HUDEP-2 (cell line): ENCODE results near the gene CARD11.

ENCODE experiments used
- DNase-seq, 76 experiments: peaks; one replicate each; lab custom pipeline; 2025; ENCODE audit not compliant: unreplicated experiment in 76 of 76; lab: John Stamatoyannopoulos, UW

CARD11 gene

GRCh38 chr7:3043544-3044371, at the start of gene CARD11:
Gene CARD11 (minus strand): TSS chr7:3043867. CDS start chr7:2958506, 85,361 bp downstream.
- no peak for DNase-seq

GRCh38 chr7:3092468-3092867, 48.8 kb upstream of the CARD11 start:
- DNase-seq = no peak

- DNase-seq = no peak
Measured at GRCh38 chr7:3091631-3092030, 48.0 kb upstream of the CARD11 start.

- DNase-seq = peak in 2 of 76 experiments; percentile 1 to 10
Measured at GRCh38 chr7:3089493-3089892, 45.8 kb upstream of the CARD11 start.

- DNase-seq = no peak
Measured at GRCh38 chr7:3087243-3087755, 43.6 kb upstream of the CARD11 start.

GRCh38 chr7:3083350-3083749, 39.7 kb upstream of the CARD11 start:
- no peak for DNase-seq

- no peak for DNase-seq
Measured at GRCh38 chr7:3082831-3083230, 39.2 kb upstream of the CARD11 start.

GRCh38 chr7:3082386-3082785, 38.7 kb upstream of the CARD11 start:
- DNase-seq = no peak

GRCh38 chr7:3080106-3080505, 36.4 kb upstream of the CARD11 start:
- DNase-seq = no peak

- DNase-seq = no peak
Measured at GRCh38 chr7:3078514-3078913, 34.8 kb upstream of the CARD11 start.

- no peak for DNase-seq
Measured at GRCh38 chr7:3076700-3077099, 33.0 kb upstream of the CARD11 start.

GRCh38 chr7:3076163-3076562, 32.5 kb upstream of the CARD11 start:
- no peak for DNase-seq

- no peak for DNase-seq
Measured at GRCh38 chr7:3075441-3075840, 31.8 kb upstream of the CARD11 start.

- no peak for DNase-seq
Measured at GRCh38 chr7:3074459-3074821, 30.8 kb upstream of the CARD11 start.

GRCh38 chr7:3073763-3074458, 30.2 kb upstream of the CARD11 start:
- no peak for DNase-seq

GRCh38 chr7:3070908-3071307, 27.2 kb upstream of the CARD11 start:
- DNase-seq = no peak

GRCh38 chr7:3069771-3070449, 26.2 kb upstream of the CARD11 start:
- DNase-seq = no peak

GRCh38 chr7:3068530-3068929, 24.9 kb upstream of the CARD11 start:
- no peak for DNase-seq

- DNase-seq = no peak
Measured at GRCh38 chr7:3067606-3068380, 24.1 kb upstream of the CARD11 start.

- DNase-seq = no peak
Measured at GRCh38 chr7:3067193-3067592, 23.5 kb upstream of the CARD11 start.

GRCh38 chr7:3066506-3066905, 22.8 kb upstream of the CARD11 start:
- DNase-seq = no peak
